ENCODE data around the gene TBC1D22A.

DNA sequence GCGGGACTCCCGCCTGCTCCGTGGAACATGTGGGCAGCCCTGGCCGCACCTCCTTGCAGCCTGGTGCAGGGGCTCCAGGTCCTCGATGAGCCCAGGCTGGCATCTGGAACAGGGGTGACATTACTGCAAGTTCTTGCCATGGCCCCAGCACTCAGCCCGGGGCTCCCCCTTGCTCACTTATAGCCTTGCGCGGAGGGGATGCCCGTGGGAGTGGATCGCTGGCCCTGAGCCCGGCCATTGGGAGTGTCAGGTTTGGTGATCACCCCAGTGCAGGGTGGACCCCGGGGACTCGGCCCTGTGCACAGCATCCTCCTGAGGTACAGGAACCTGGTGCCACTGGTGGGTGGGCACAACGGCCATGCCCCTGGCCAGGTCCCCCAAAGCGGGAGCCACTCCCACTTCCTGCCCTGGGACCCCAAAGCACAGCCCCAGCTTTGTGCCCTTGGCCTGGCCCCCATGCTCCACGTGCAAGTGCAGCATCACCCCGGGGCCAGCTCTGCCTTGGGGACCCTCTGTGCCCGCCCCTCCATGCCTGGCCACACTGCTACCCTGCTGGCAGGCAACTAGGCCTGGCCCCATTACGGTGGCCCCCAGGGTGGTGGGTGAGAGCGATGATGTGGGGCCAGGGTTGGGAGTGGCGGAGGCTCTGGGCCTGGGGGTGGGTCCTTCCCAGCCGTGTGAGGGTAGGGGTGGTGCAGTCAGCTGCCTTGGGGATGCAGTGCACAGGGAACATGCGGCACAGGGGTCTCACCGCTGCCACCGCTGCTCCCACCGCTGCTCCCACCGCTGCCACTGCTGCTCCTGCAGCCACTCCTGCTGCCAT lies 439.8 kb downstream of the TBC1D22A start:
- TF ChIP-seq POLR2A (IDR thresholded peaks at IDR 0.05) (no peak), POLR2AphosphoS5 (IDR thresholded peaks at IDR 0.05) (no peak), EP300 (IDR thresholded peaks at IDR 0.05) (no peak)
- TF ChIP-seq, protein P1, sequence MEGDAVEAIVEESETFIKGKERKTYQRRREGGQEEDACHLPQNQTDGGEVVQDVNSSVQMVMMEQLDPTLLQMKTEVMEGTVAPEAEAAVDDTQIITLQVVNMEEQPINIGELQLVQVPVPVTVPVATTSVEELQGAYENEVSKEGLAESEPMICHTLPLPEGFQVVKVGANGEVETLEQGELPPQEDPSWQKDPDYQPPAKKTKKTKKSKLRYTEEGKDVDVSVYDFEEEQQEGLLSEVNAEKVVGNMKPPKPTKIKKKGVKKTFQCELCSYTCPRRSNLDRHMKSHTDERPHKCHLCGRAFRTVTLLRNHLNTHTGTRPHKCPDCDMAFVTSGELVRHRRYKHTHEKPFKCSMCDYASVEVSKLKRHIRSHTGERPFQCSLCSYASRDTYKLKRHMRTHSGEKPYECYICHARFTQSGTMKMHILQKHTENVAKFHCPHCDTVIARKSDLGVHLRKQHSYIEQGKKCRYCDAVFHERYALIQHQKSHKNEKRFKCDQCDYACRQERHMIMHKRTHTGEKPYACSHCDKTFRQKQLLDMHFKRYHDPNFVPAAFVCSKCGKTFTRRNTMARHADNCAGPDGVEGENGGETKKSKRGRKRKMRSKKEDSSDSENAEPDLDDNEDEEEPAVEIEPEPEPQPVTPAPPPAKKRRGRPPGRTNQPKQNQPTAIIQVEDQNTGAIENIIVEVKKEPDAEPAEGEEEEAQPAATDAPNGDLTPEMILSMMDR (IDR thresholded peaks at IDR 0.05) = no peak
